ENCODE data around the gene LLGL2. TPM values are rescaled to one million over a fixed set of nuclear protein-coding genes. Genes with fewer than 3 reads are reported as not detected.

The LLGL2 gene
- total RNA-seq, 4 donors from 2014 or later: 326 to 1,573 (median 641) TPM

DNA sequence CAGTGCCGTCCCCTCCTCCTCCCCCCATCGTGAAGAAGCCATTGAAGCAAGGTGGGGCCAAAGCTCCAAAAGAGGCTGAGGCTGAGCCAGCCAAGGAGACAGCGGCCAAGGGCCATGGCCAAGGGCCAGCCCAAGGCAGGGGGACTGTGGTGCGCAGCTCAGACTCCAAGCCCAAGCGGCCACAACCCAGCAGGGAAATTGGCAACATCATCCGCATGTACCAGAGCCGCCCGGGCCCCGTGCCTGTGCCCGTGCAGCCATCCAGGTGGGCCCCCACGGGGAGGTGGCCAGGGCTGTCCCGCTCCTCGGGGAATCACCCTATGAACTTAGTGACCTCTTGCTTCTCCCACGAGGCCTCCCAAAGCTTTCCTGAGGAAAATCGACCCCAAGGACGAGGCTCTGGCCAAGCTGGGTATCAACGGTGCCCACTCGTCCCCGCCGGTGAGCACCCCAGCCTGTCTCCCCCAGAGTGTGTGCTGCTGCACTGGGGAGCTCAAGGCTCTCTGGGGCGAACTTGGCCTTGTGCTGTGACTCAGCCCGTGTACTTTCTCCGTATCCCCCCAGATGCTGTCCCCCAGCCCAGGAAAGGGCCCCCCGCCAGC lies 91.1 kb downstream of the LLGL2 start:
- peak overlapping the region; percentile 69 to 80 (median 72) for H3K27ac ChIP-seq
- no peaks in the 10 kb centered on the region for H3K27me3 ChIP-seq
- no peaks in the 10 kb centered on the region for H3K9me3 ChIP-seq
- peaks cover 0 to 9% (median 0%) of the 10 kb centered on the region in 4 donors for H3K36me3 ChIP-seq
- DNase-seq: no peak
- 86% methylated on average over 24 of the region's 24 CpGs; no CpG with 5 or more reads in 1 of the 2 donors for WGBS, 2 donors (ENCODE audit: low coverage in 1 of 2)
- H3K4me3 ChIP-seq: no peak overlapping the region
- in situ Hi-C loops (cut with MboI; ENCODE audit: low pct_ligation_motif_present in 1 of 4, low pct_unique_long_range_greater_than_20kb in 1 of 4, low sequenced_read_pairs in 3 of 4): no loop called here
- peaks cover 6 to 44% (median 28%) of the 10 kb centered on the region in 4 donors for H3K4me1 ChIP-seq
- TF ChIP-seq, protein P1, sequence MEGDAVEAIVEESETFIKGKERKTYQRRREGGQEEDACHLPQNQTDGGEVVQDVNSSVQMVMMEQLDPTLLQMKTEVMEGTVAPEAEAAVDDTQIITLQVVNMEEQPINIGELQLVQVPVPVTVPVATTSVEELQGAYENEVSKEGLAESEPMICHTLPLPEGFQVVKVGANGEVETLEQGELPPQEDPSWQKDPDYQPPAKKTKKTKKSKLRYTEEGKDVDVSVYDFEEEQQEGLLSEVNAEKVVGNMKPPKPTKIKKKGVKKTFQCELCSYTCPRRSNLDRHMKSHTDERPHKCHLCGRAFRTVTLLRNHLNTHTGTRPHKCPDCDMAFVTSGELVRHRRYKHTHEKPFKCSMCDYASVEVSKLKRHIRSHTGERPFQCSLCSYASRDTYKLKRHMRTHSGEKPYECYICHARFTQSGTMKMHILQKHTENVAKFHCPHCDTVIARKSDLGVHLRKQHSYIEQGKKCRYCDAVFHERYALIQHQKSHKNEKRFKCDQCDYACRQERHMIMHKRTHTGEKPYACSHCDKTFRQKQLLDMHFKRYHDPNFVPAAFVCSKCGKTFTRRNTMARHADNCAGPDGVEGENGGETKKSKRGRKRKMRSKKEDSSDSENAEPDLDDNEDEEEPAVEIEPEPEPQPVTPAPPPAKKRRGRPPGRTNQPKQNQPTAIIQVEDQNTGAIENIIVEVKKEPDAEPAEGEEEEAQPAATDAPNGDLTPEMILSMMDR (IDR thresholded peaks at IDR 0.05): no peak
- TF ChIP-seq EP300 (IDR thresholded peaks at IDR 0.05; ENCODE audit: low read depth): no peak
- no peak for TF ChIP-seq POLR2AphosphoS5 (IDR thresholded peaks at IDR 0.05)
- TF ChIP-seq POLR2A (IDR thresholded peaks at IDR 0.05): no peak
- intact Hi-C loops (cut with DNase I; ENCODE audit: low total_unique reads): loop anchor here (10.0 kb wide), 1 partner anchor 678 kb away; no protein-coding TSS in a partner anchor

DNA sequence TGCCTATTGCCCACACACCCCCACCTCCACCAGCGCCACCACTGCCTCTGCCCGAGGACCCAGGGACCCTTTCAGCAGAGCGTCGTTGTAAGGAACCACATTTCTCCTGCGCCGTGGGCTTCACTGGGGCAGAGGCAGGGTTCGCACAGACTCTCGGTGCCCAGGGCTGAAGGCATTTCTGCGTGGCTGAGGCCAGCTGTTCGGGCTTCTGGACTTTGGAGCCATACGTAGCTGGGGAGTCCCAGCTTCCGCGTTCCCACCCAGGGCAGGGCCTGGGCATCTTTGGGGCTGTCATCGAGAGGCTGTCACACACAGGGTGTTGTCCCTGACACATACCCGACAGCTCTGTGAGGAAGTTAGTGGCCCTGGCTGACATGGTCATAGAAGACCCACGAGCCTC lies 91.7 kb downstream of the LLGL2 start:
- peaks cover 6 to 40% (median 25%) of the 10 kb centered on the region in 4 donors for H3K4me1 ChIP-seq
- H3K27ac ChIP-seq: peak overlapping the region; percentile 69 to 80 (median 72)
- H3K27me3 ChIP-seq: no peaks in the 10 kb centered on the region
- no peaks in the 10 kb centered on the region for H3K9me3 ChIP-seq
- peak; percentile 92 for DNase-seq
- intact Hi-C loops (cut with DNase I; ENCODE audit: low total_unique reads): loop anchor here (10.0 kb wide), 1 partner anchor 678 kb away; no protein-coding TSS in a partner anchor
- 56% methylated on average over 12 of the region's 16 CpGs; no CpG with 5 or more reads in 1 of the 2 donors for WGBS, 2 donors (ENCODE audit: low coverage in 1 of 2)
- H3K4me3 ChIP-seq: no peak overlapping the region
- TF ChIP-seq POLR2A (IDR thresholded peaks at IDR 0.05) (peak; percentile 70), POLR2AphosphoS5 (IDR thresholded peaks at IDR 0.05) (peak in 2 of 3 donors; percentile 89), EP300 (IDR thresholded peaks at IDR 0.05; ENCODE audit: low read depth) (peak; percentile 88)
- TF ChIP-seq, protein P1 (IDR thresholded peaks at IDR 0.05): no peak
- in situ Hi-C loops (cut with MboI; ENCODE audit: low pct_ligation_motif_present in 1 of 4, low pct_unique_long_range_greater_than_20kb in 1 of 4, low sequenced_read_pairs in 3 of 4): no loop called here
- H3K36me3 ChIP-seq: peaks cover 0 to 9% (median 0%) of the 10 kb centered on the region in 4 donors

DNA sequence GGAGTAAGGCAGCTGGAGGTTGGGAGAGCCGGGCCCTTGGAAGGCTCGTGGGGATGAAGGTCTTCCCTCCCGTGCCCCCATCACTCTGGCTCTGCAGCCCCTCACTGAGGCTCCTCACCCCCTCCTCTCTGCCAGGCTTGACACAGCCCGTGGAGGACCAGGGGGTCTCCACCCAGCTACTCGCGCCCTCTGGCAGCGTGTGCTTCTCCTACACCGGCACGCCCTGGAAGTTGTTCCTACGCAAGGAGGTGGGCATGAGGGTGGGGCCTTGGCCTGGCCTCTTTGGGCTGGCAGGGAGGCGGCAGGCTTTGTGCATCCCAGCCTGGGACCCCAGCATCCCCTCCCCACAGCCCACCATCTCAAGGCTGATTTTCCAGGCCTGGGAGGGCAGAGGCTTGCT lies 92.2 kb downstream of the LLGL2 start:
- intact Hi-C loops (cut with DNase I; ENCODE audit: low total_unique reads) (loop anchor here (10.0 kb wide), 1 partner anchor 677 kb away; no protein-coding TSS in a partner anchor), in situ Hi-C loops (cut with MboI; ENCODE audit: low pct_ligation_motif_present in 1 of 4, low pct_unique_long_range_greater_than_20kb in 1 of 4, low sequenced_read_pairs in 3 of 4) (no loop called here)
- Histone ChIP-seq H3K27me3 (no peaks in the 10 kb centered on the region), H3K36me3 (peaks cover 0 to 6% (median 0%) of the 10 kb centered on the region in 4 donors), H3K4me3 (no peak overlapping the region), H3K27ac (peak overlapping the region; percentile 69 to 80 (median 72)), H3K9me3 (no peaks in the 10 kb centered on the region), H3K4me1 (peaks cover 6 to 35% (median 21%) of the 10 kb centered on the region in 4 donors)
- TF ChIP-seq POLR2AphosphoS5 (IDR thresholded peaks at IDR 0.05) (no peak), EP300 (IDR thresholded peaks at IDR 0.05; ENCODE audit: low read depth) (no peak), POLR2A (IDR thresholded peaks at IDR 0.05) (no peak)
- TF ChIP-seq, protein P1 (IDR thresholded peaks at IDR 0.05): no peak
- WGBS, 2 donors (ENCODE audit: low coverage in 1 of 2): 82% methylated on average over 11 of the region's 11 CpGs; no CpG with 5 or more reads in 1 of the 2 donors
- no peak for DNase-seq

DNA sequence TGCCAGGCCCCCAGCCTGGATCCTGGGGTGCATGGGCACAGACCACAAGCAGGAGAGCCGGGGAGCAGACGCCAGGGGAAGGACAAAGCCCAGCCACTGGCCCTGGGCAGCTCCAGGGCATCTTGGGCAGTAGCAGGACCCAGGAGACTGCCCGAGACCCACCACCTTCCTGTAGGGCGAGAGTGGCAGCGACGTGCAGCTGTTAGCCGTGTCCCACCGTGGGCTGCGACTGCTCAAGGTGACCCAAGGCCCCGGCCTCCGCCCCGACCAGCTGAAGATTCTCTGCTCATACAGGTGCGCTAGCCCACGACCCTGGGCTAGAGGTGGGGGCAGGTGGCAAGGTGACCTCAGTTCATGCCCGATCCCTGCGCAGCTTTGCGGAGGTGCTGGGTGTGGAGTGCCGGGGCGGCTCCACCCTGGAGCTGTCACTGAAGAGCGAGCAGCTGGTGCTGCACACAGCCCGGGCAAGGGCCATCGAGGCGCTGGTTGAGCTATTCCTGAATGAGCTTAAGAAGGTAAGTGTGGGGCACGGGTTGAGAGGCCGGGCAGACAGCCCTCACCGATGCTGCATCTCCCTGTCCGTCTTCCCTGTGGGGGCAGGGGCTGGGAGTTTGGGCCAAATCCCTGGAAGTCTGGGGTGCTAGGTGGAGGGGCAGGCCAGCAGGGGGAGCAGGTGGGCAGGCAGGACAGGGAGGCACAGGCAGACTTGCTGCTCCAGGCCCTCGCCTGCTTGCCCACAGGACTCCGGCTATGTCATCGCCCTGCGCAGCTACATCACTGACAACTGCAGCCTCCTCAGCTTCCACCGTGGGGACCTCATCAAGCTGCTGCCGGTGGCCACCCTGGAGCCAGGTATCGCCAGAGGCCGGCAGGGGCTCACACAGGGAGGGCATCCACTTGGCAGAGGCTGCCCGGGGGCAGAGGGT lies 94.3 kb downstream of the LLGL2 start:
- in situ Hi-C loops (cut with MboI; ENCODE audit: low pct_ligation_motif_present in 1 of 4, low pct_unique_long_range_greater_than_20kb in 1 of 4, low sequenced_read_pairs in 3 of 4): no loop called here
- peaks cover 6 to 19% (median 10%) of the 10 kb centered on the region in 4 donors for H3K4me1 ChIP-seq
- WGBS, 2 donors (ENCODE audit: low coverage in 1 of 2): 83% methylated on average over 34 of the region's 36 CpGs; no CpG with 5 or more reads in 1 of the 2 donors
- no peak overlapping the region for H3K27ac ChIP-seq
- intact Hi-C loops (cut with DNase I; ENCODE audit: low total_unique reads): loop anchor here (10.0 kb wide), 1 partner anchor 675 kb away; no protein-coding TSS in a partner anchor
- no peaks in the 10 kb centered on the region for H3K27me3 ChIP-seq
- TF ChIP-seq, protein P1 (IDR thresholded peaks at IDR 0.05): peak in 4 of 5 experiments; percentile 22 to 40 (median 26)
- TF ChIP-seq POLR2AphosphoS5 (IDR thresholded peaks at IDR 0.05): no peak
- no peak for TF ChIP-seq POLR2A (IDR thresholded peaks at IDR 0.05)
- H3K36me3 ChIP-seq: no peaks in the 10 kb centered on the region
- no peak for DNase-seq
- H3K9me3 ChIP-seq: no peaks in the 10 kb centered on the region
- H3K4me3 ChIP-seq: no peak overlapping the region

All from transverse colon (tissue), 4 donors.